GM12878 (cell line): ENCODE measurements around the gene NUDT12. TPM values are rescaled to one million over a fixed set of nuclear protein-coding genes. Genes with fewer than 3 reads are reported as not detected.

Source experiments
- ATAC-seq: fragments of 200-7000 bp; cut with Tn5 transposase; 3 replicates; pipeline ENCODE4 v1.9.1; 2020; ENCODE audit warnings: mild to moderate bottlenecking, moderate library complexity
- BruUV-seq: library from RNA; stranded (reverse); fragments of 400-500 nt; replicated peaks from 2 replicates; lab custom pipeline; 2021; lab: Mats Ljungman, UMichigan
- CTCF ChIA-PET: fragments of 300-600 bp; sonication (Branson Sonifier 250); formaldehyde crosslinking; extraction: SDS; loops from one replicate; lab custom pipeline; 2021; ENCODE audit warnings: inconsistent platforms; lab: Yijun Ruan, JAX
- POLR2A ChIA-PET: fragments of 350-600 bp; formaldehyde crosslinking; extraction: SDS; loops from one replicate; lab custom pipeline; 2021; ENCODE audit warnings: inconsistent platforms; lab: Charles Lee
- RAD21 ChIA-PET: fragments of 300-600 bp; sonication (Branson Sonifier 250); formaldehyde crosslinking; loops from one replicate; lab custom pipeline; 2023; ENCODE audit warnings: antibody characterized with exemption; ENCODE audit not compliant: unreplicated experiment; lab: Charles Lee
- SMC1A ChIA-PET: fragments of 300-600 bp; sonication (Branson Sonifier 250); formaldehyde crosslinking; loops from one replicate; lab custom pipeline; 2023; ENCODE audit not compliant: unreplicated experiment, uncharacterized antibody; lab: Charles Lee
- DNase-seq: peaks from one replicate; pipeline ENCODE4 v3.0.0-alpha.2; 2011; ENCODE audit warnings: low read depth, low spot score
- FAIRE-seq: peaks from 3 replicates; lab custom pipeline; 2011; peaks lifted over from hg19 to GRCh38; lab: Jason Lieb, UNC
- H2AFZ ChIP-seq: 2 replicates; pipeline ENCODE4 v1.6.0; 2011; ENCODE audit warnings: low read depth, low read length, control low read depth; ENCODE audit not compliant: control insufficient read depth
- H3K27ac ChIP-seq: 2 replicates; pipeline ENCODE4 v1.5.1; 2011; ENCODE audit warnings: control low read depth; ENCODE audit not compliant: control insufficient read depth, insufficient read depth
- H3K27me3 ChIP-seq, 2 experiments: replicated peaks in 1 of 2; 2 replicates each; pipeline versions ENCODE4 v1.6.0 to v1.6.1; 2011; ENCODE audit warnings: low read length in 1 of 2; ENCODE audit not compliant: control insufficient read depth in 2 of 2, insufficient read depth in 2 of 2
- H3K36me3 ChIP-seq, 2 experiments: 2 replicates each; pipeline ENCODE4 v1.5.1; 2011; ENCODE audit warnings: low read length in 1 of 2; ENCODE audit not compliant: control insufficient read depth in 2 of 2, insufficient read depth in 2 of 2
- H3K4me1 ChIP-seq: 2 replicates; pipeline ENCODE4 v1.6.1; 2011; ENCODE audit warnings: mild to moderate bottlenecking, low read length, moderate library complexity, mixed read lengths; ENCODE audit not compliant: control insufficient read depth, insufficient read depth
- H3K4me2 ChIP-seq: 2 replicates; pipeline ENCODE4 v1.6.0; 2011; ENCODE audit warnings: control low read depth; ENCODE audit not compliant: control insufficient read depth, insufficient read depth
- H3K4me3 ChIP-seq: fragments of 200-600 bp; sonication (generic); 2 replicates; pipeline ENCODE4 v1.5.1; 2016
- H3K79me2 ChIP-seq: 2 replicates; pipeline ENCODE4 v1.6.0; 2011; ENCODE audit warnings: low read length; ENCODE audit not compliant: control insufficient read depth, insufficient read depth
- H3K9ac ChIP-seq: 2 replicates; pipeline ENCODE4 v1.8.0; 2011; ENCODE audit warnings: low read length, control low read depth, mixed read lengths; ENCODE audit not compliant: control insufficient read depth, insufficient read depth
- H3K9me3 ChIP-seq: replicated peaks from 3 replicates; pipeline ENCODE4 v1.5.1; 2011; ENCODE audit warnings: mild to moderate bottlenecking, low read length; ENCODE audit not compliant: control insufficient read depth, insufficient read depth
- H4K20me1 ChIP-seq: 2 replicates; pipeline ENCODE4 v1.6.0; 2011; ENCODE audit not compliant: control insufficient read depth, insufficient read depth
- CREM ChIP-seq: IDR thresholded peaks from 2 replicates; pipeline ENCODE4 v1.6.1; 2014; ENCODE audit warnings: antibody characterized with exemption, low read depth
- FOXK2 ChIP-seq: fragments of 450-650 bp; IDR thresholded peaks from 2 replicates; pipeline ENCODE4 v1.6.1; 2017; ENCODE audit warnings: mild to moderate bottlenecking, moderate library complexity
- GATAD2B ChIP-seq: fragments of 450-650 bp; conservative IDR thresholded peaks from 2 replicates; pipeline ENCODE4 v1.6.1; 2017; ENCODE audit warnings: low read depth, mild to moderate bottlenecking, moderate library complexity
- IKZF1 ChIP-seq: fragments of 450-650 bp; conservative IDR thresholded peaks from 2 replicates; pipeline ENCODE4 v1.6.1; 2017; ENCODE audit warnings: antibody characterized with exemption, mild to moderate bottlenecking
- IKZF2 ChIP-seq, 2 experiments: fragments of 450-650 bp; IDR thresholded peaks; 2 replicates each; pipeline ENCODE4 v1.6.1; 2017; ENCODE audit warnings: mild to moderate bottlenecking in 2 of 2, moderate library complexity in 2 of 2
- JUNB ChIP-seq: IDR thresholded peaks from 2 replicates; pipeline ENCODE4 v1.6.1; 2016; ENCODE audit warnings: antibody characterized with exemption, mild to moderate bottlenecking
- KDM1A ChIP-seq: fragments of 200-600 bp; sonication (generic); IDR thresholded peaks from 2 replicates; pipeline ENCODE4 v1.6.1; 2016; ENCODE audit warnings: borderline replicate concordance
- RB1 ChIP-seq: fragments of 450-650 bp; formaldehyde crosslinking; IDR thresholded peaks from 2 replicates; pipeline ENCODE4 v1.6.1; 2017; ENCODE audit warnings: mild to moderate bottlenecking, borderline replicate concordance
- RCOR1 ChIP-seq: conservative IDR thresholded peaks from 2 replicates; pipeline ENCODE4 v1.6.1; 2012; ENCODE audit warnings: low read depth, low read length, improper control_type of control experiment
- RFX5 ChIP-seq: IDR thresholded peaks from 2 replicates; pipeline ENCODE4 v1.6.1; 2011; ENCODE audit warnings: low read depth, low read length, improper control_type of control experiment
- SREBF1 ChIP-seq: IDR thresholded peaks from 2 replicates; pipeline ENCODE4 v1.6.1; 2012; ENCODE audit warnings: mild to moderate bottlenecking, low read length
- SRF ChIP-seq, 2 experiments: IDR thresholded peaks; 2 replicates each; pipeline ENCODE4 v1.6.1; 2011; ENCODE audit warnings: low read depth in 2 of 2, low read length in 2 of 2, mild to moderate bottlenecking in 1 of 2, moderate library complexity in 1 of 2
- SUZ12 ChIP-seq: fragments of 200-600 bp; sonication (generic); IDR thresholded peaks from one replicate; pipeline ENCODE4 v1.6.1; 2018; ENCODE audit warnings: antibody characterized with exemption, mild to moderate bottlenecking; ENCODE audit not compliant: unreplicated experiment
- TCF7 ChIP-seq: IDR thresholded peaks from 2 replicates; pipeline ENCODE4 v1.6.1; 2014; ENCODE audit warnings: antibody characterized with exemption, borderline replicate concordance
- ZNF207 ChIP-seq: fragments of 450-650 bp; IDR thresholded peaks from 2 replicates; pipeline ENCODE4 v1.6.1; 2014; ENCODE audit warnings: antibody characterized with exemption, mild to moderate bottlenecking, borderline replicate concordance
- WGBS: methylation state at CpG from one replicate; pipeline ENCODE4 v1.1.6; 2016; ENCODE audit warnings: low lambda C conversion rate; ENCODE audit not compliant: insufficient replicate concordance, insufficient coverage; ENCODE audit errors: missing lambda C conversion rate; 5-methylcytosine and 5-hydroxymethylcytosine counted together
- in situ Hi-C: fragments of 300-500 bp; cut with MboI; formaldehyde crosslinking; loops from 9 replicates; pipeline ENCODE4 v1.14.3; 2018; ENCODE audit warnings: mixed read lengths
- intact Hi-C: fragments of 100-400 bp; cut with micrococcal nuclease; formaldehyde crosslinking; loops from one replicate; pipeline ENCODE4 v1.14.2; 2022; ENCODE audit not compliant: unreplicated experiment
- polyA plus RNA-seq, 11 experiments: library from polyadenylated mRNA; depleted of rRNA in 4 of 11; unstranded in 6 of 11; stranded (reverse) in 5 of 11; fragments of >200 nt; fragmentation: Nextera tagmentation in 4 of 11; fragmentation: Illumina TruSeq in 1 of 11; extraction: Ambion mirVana in 4 of 11; extraction: Trizol in 1 of 11; gene quantifications; 1 replicate in 1 of 11; 2 replicates in 10 of 11; pipeline versions ENCODE4 v1.2.1 to v1.2.3, GENCODE V29; 2011 to 2016; ENCODE audit warnings: inconsistent platforms in 2 of 11, missing spikeins in 2 of 11, low read depth in 1 of 11
- total RNA-seq, 4 experiments: library from RNA; depleted of rRNA in 3 of 4; stranded (reverse); fragments of >200 nt in 3 of 4; fragmentation: Illumina TruSeq in 1 of 4; extraction: Trizol in 1 of 4; gene quantifications; 2 replicates each; pipeline versions ENCODE4 v1.2.1 to v1.2.3, GENCODE V29; 2013 to 2021
- TF ChIP-seq, protein P1 (sequence below): fragments of 450-650 bp; IDR thresholded peaks from 2 replicates; pipeline ENCODE4 v1.6.1; 2017; ENCODE audit warnings: low read depth, mild to moderate bottlenecking, moderate library complexity
- TF ChIP-seq, protein P2 (sequence below): IDR thresholded peaks from 2 replicates; pipeline ENCODE4 v1.6.1; 2012; ENCODE audit warnings: improper control_type of control experiment, low read depth, low read length; ENCODE audit not compliant: insufficient replicate concordance

The NUDT12 gene
- total and polyA plus RNA-seq, 10 of the 15 experiments (the other 5 are each of a cell fraction or from before 2014, with no cell fraction given): 2.9 to 9.0 (median 5.2) TPM

DNA sequence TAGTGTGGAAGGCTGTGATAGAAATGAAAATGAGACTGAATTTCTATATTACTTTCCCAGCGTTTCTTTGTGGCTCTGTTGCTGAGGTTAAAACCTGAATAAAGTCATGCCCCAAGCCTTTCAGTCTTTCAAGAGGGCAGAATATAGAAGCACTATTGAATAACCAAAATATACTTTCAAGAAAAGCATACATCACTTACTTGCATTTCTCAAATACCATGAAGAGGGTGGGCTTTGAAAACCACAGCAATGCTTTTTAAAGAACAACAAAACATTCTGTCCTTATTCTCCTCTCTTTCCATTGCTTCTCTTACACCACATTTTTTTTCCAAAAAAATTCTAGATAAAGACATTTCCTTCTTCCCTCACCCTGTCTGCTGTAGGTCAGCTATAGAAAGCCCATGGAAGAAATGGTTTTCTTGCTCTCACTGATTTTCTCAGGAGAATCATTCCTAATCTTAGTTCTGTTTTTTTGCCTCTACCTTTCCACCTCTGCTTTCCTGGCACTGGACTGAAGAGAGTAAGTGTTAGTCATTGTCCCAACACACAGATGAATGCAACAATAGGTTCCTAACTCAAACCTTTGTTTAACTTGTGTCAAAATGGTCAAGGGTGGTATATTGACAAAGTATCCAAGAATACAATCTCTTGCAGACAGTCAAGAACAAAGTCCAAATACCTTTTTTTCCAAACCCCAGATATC is 51.6 kb downstream of the NUDT12 start:
- no peak for FAIRE-seq
- ChIA-PET SMC1A (no interaction called here), POLR2A (no interaction called here)
- TF ChIP-seq KDM1A: no peak
- no peak for TF ChIP-seq SREBF1
- TF ChIP-seq, protein P1, sequence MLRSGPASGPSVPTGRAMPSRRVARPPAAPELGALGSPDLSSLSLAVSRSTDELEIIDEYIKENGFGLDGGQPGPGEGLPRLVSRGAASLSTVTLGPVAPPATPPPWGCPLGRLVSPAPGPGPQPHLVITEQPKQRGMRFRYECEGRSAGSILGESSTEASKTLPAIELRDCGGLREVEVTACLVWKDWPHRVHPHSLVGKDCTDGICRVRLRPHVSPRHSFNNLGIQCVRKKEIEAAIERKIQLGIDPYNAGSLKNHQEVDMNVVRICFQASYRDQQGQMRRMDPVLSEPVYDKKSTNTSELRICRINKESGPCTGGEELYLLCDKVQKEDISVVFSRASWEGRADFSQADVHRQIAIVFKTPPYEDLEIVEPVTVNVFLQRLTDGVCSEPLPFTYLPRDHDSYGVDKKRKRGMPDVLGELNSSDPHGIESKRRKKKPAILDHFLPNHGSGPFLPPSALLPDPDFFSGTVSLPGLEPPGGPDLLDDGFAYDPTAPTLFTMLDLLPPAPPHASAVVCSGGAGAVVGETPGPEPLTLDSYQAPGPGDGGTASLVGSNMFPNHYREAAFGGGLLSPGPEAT: no peak
- TF ChIP-seq SRF (IDR thresholded peaks at IDR 0.05; ENCODE audit: low read depth in 2 of 2, low read length in 2 of 2): no peak
- TF ChIP-seq ZNF207: no peak
- TF ChIP-seq GATAD2B: no peak
- TF ChIP-seq RB1: no peak
- TF ChIP-seq FOXK2: no peak
- no peak for TF ChIP-seq JUNB
- TF ChIP-seq RFX5: no peak
- no peak for TF ChIP-seq TCF7
- no peak for TF ChIP-seq CREM
- no peak for TF ChIP-seq RCOR1
- TF ChIP-seq SUZ12: no peak
- no peak for TF ChIP-seq IKZF2 (IDR thresholded peaks at IDR 0.05)
- TF ChIP-seq, protein P2, sequence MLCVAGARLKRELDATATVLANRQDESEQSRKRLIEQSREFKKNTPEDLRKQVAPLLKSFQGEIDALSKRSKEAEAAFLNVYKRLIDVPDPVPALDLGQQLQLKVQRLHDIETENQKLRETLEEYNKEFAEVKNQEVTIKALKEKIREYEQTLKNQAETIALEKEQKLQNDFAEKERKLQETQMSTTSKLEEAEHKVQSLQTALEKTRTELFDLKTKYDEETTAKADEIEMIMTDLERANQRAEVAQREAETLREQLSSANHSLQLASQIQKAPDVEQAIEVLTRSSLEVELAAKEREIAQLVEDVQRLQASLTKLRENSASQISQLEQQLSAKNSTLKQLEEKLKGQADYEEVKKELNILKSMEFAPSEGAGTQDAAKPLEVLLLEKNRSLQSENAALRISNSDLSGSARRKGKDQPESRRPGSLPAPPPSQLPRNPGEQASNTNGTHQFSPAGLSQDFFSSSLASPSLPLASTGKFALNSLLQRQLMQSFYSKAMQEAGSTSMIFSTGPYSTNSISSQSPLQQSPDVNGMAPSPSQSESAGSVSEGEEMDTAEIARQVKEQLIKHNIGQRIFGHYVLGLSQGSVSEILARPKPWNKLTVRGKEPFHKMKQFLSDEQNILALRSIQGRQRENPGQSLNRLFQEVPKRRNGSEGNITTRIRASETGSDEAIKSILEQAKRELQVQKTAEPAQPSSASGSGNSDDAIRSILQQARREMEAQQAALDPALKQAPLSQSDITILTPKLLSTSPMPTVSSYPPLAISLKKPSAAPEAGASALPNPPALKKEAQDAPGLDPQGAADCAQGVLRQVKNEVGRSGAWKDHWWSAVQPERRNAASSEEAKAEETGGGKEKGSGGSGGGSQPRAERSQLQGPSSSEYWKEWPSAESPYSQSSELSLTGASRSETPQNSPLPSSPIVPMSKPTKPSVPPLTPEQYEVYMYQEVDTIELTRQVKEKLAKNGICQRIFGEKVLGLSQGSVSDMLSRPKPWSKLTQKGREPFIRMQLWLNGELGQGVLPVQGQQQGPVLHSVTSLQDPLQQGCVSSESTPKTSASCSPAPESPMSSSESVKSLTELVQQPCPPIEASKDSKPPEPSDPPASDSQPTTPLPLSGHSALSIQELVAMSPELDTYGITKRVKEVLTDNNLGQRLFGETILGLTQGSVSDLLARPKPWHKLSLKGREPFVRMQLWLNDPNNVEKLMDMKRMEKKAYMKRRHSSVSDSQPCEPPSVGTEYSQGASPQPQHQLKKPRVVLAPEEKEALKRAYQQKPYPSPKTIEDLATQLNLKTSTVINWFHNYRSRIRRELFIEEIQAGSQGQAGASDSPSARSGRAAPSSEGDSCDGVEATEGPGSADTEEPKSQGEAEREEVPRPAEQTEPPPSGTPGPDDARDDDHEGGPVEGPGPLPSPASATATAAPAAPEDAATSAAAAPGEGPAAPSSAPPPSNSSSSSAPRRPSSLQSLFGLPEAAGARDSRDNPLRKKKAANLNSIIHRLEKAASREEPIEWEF: no peak
- no peak for TF ChIP-seq IKZF1

More for the DNA sequence above, 51.6 kb downstream of the NUDT12 start:
- Histone ChIP-seq H3K9ac (no peak overlapping the region), H3K4me1 (no peaks in the 10 kb centered on the region), H3K4me2 (no peak overlapping the region), H3K36me3 (no peaks in the 10 kb centered on the region), H3K79me2 (no peaks in the 10 kb centered on the region), H3K9me3 (no peaks in the 10 kb centered on the region), H2AFZ (no peak overlapping the region), H3K4me3 (no peak overlapping the region), H3K27me3 (no peaks in the 10 kb centered on the region), H3K27ac (no peak overlapping the region), H4K20me1 (no peaks in the 10 kb centered on the region)
- no peak; the same call in 2 of the 3 replicates for ATAC-seq
- intact Hi-C loops (no loop called here), in situ Hi-C loops (no loop called here)
- no peak for DNase-seq
- CTCF ChIA-PET: no interaction called here
- no TSS peak for BruUV-seq
- RAD21 ChIA-PET: no interaction called here
- WGBS: 5% methylated on average over 1 of the region's 1 CpG
